Erythroblast (primary cell): ENCODE measurements around the gene ATRAID.

ENCODE experiments used
- DNase-seq, 2 experiments: peaks; one replicate each; lab custom pipeline; 2025; lab: John Stamatoyannopoulos, UW
- GATA1 ChIP-seq: IDR thresholded peaks from 2 replicates; pipeline ENCODE4 v1.6.1; 2011; ENCODE audit warnings: low read depth, mild to moderate bottlenecking, control low read depth, low read length, moderate library complexity
- POLR2A ChIP-seq: IDR thresholded peaks from 2 replicates; pipeline ENCODE4 v1.6.1; 2011; ENCODE audit warnings: mild to moderate bottlenecking, low read length

ATRAID gene

DNA sequence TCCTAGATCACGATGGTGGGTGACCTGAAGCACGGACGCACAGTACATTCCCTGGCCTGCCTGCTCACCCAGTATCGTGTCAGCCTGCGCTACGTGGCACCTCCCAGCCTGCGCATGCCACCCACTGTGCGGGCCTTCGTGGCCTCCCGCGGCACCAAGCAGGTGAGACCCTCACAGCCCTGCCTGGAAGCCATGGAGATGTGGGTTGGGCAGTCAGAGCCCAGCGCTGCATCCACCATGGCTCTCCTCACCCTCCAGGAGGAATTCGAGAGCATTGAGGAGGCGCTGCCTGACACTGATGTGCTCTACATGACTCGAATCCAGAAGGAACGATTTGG is 30.7 kb downstream of the ATRAID start:
- TF ChIP-seq GATA1 (no peak), POLR2A (no peak)
- no peak for DNase-seq

DNA sequence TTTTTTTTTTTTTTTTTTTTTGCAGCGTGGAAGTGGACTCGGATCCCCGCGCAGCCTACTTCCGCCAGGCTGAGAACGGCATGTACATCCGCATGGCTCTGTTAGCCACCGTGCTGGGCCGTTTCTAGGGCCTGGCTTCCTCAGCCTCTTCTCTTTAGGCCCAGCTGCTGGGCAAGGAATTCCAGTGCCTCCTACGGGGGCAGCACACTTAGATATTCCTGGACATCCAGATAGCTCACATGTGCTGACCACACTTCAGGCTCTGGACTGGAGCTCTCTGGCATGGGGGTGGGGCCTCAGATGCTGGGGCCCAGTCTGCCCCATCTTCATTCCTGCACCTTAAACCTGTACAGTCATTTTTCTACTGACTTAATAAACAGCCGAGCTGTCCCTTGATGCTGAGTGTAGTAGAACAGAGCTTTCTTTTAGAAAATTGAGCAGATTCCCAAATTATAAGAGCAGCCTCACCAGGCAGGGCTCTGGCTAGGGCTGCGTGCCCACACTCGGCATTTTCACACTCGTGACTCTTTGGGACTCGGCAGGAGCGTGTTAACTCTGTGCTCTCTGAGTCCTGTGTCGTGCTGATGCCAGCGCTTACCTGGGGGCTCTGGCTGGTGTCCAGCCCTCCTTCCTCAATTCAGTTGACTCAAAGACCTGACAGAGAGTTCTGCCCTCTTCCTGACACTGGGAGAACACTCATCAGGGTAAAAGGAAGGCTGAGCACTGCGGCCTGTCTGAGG is 31.7 kb downstream of the ATRAID start:
- TF ChIP-seq POLR2A, result no peak
- no peak for TF ChIP-seq GATA1
- no peak for DNase-seq

DNA sequence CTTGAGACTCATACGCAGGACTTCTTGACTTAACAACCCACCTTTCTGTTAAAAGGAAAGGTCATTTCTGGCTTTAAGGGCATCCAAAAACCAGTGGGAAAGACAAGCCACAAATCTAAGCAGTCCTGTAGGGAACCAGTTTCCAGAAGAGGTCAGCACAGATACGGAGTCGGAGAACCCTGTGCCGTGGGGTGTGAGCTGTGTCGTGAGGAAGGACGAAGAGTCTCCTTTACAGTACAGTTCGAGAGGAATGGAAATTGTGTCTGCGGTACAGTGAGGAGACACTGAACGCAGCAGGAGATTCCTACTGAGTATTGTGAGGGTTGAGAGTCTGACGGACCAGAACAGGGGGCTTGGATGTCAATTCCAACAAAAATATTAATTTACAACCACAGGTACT is 33.3 kb downstream of the ATRAID start:
- no peak for DNase-seq
- TF ChIP-seq POLR2A, result no peak
- TF ChIP-seq GATA1, result no peak

DNA sequence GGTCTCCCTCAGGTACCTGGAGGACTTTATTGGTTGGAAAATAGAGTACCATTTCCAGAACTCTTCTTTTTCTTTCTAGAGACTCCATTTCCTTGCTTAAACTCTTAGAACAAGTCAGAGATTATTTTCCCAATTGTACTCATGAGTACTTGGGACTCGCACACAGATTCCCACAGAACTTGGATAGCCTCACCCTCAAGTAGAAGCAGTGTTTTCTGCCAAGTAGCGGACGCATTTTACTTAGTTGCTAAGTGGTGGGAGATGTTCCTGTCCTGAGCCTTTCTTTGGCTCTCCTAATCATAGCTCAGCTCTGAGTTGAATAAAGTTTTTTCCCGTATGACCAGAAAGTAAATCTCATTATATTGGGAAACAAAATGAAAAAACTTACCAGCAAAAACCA is 33.8 kb downstream of the ATRAID start:
- DNase-seq, result no peak
- no peak for TF ChIP-seq GATA1
- no peak for TF ChIP-seq POLR2A

DNA sequence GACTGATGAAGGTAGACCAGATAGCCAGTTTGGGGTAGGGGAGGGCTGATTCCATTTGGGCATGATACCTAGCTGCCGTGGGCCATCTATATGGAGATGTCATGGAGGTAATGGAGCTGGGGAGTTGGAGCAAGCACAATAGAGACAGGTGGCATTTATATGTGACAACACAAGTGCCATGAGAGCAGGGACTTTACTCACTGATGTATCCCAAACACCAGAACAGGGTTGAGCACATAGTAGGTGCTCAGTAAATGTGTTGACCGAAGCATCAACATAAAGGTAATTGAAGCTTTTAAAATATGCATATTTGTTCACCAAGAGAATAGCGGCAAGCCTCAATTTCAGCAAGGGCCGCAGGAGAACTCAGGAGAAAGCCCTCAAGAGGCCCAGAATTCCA is 36.1 kb downstream of the ATRAID start:
- TF ChIP-seq GATA1 (no peak), POLR2A (no peak)
- no peak for DNase-seq

DNA sequence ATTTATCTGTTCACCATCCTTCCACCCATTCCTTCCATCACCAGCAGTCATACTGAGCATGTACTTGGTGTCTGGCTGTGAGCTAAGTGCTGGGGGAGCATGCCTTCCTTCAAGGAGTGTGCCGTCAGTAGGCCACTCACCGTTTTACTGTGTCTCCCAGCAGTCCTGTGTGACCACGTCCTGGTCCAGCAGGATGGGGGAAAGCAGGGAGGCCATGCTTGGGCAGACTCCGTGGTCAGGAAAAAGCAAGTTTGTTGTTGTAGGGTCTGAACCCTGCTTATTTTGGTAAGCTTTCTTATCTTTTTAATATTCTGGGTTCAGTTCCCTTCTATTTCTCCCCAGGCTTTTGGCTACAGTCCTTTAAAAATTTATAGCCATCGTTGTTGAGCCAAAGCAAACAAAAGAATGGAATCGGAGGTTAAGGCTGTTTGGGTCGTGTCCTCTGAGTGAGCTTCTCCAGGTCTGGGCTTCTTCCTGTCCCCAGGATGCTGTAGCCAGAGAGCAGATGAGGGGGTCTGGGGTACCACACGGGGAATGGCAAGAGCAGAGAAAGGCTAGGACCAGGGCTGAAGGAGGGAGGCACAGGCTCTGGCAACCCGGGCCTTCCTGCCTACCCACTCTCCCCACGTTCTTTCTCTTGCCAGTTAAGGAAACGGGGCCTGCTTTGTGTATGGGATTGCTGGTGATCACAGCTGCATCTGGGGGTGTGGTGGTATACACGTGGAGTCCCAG is 37.5 kb downstream of the ATRAID start:
- TF ChIP-seq POLR2A (no peak), GATA1 (no peak)
- no peak for DNase-seq

DNA sequence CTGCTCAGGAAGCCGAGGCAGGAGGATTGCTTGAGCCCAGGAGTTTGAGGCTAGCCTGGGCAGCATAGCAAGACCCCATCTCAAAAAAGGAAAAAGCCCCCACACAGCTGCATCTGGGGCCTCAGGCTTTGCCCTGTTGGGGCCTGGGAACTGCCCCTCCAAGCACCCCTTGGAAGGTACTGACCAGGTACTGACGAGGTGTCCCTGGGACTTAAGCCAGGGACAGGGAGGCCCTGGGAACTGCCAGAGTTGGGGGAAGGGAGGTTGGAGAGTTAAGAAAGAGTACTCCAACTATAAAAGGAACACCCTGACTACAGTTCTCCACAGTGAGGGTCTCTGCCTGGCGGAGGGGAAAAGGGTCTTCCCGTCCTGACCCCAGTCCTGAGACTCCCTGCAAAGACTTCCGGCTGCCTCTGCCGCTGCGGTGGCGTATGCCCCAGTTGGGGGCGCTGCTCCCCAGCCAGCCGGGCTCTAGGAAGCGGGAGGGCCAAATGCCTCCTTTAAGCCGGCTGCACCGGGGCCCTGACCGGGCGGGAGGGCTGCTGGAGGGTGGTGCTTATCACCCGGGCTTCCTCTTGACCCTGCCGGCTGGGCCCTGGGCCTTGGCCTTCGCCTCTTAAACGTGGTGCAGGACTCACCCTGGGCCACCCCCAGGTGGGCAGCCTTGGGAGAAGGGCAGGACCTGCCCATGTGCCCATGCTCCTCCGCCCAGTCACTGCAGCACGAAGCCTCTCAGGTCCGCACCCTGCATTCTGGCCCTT is 38.2 kb downstream of the ATRAID start:
- peak; percentile 68 to 70 for DNase-seq
- TF ChIP-seq POLR2A (no peak), GATA1 (no peak)

DNA sequence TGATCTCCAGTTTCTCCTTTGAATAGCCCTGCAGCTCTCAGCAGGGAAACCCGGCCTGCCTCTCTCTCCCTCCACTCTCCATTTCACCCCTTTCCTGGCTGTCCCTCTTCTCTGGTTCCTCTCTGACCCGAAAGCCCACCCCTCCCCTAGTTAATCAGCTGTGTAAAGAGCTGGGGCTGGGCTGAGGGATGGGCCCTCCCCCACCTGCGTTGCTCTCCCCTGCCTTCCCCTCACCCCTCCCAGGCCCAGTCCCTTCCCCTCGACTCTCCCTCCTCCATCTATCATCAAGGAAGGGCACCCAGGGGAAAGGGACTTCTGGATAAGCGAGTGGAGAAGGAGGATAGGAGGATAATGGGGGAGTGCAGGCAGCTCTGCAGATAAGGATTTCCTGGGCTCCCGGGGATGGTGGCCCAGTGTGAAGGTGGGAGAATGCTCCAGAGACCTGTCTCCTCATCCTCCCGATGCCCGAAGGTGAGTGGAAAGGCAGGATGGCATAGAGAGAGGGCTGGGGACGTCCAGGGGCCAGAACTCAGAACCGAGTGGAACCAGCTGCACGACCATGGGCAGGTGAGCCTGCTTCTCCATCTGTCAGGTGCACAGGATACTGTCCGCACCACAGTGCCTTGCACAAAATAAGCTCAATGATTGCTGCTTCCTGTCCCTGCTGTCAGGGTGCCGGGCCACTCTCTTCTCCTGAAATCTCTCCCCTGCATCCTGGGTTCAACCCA is 39.0 kb downstream of the ATRAID start:
- TF ChIP-seq GATA1, result no peak
- no peak for DNase-seq

DNA sequence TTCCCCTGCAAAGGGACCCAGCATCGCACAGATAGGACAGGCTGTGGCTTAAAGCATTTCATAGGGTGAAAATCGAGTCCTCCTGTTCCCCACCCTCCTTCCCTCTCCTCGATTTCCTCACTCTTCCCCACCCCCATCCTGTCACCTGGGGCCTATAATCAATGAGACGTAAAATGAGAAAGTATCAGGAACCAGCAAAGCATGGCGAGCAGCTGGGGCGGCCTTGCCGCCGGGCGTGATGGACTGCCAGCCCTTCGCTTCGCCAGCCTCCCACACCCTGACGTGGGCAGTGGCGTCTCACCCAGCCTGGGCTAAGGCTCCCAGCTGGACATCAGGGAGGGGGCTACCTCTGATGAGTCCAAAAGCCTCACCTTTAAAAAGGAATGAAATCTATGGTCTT is 39.9 kb downstream of the ATRAID start:
- TF ChIP-seq GATA1 (no peak), POLR2A (no peak)
- DNase-seq, result no peak

DNA sequence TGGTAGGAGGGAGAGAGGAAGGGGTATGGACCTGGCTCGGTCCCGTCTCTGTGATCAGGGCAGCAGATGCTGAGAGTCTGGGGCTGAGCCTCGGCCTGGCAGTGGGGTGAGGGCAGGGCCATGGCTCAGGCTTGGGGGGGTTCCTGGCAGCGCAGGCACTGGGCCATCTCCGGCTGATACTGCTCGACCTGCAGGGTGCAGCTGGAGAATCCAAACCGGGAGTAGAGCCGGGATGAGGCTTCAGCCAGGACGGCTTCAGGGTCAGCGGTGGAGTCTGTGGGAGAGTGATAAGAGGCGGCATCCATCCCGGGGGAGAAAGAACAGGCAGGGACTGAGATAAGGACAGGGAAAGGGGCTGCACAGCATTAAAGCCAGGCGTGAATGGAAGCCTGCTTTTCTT is 43.3 kb downstream of the ATRAID start:
- no peak for DNase-seq
- TF ChIP-seq POLR2A, result no peak
- TF ChIP-seq GATA1, result no peak

DNA sequence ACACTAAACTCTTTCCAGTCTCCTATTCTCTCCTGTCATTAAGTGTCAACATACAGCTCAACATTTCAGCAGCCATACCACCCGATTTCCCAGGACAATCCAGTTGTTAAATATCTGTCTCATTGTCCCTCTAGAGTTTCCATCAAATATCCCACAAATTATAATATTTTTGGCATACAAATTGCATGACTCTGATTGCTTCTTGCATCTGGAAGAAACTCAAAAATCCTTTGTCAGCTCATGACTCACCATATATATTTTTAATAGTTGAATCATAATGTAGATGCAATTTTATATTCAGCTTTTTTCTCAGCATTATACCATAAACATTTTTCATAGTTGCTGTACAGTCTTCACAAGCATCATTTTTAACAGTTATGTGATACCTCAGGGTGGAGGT is 43.8 kb downstream of the ATRAID start:
- no peak for DNase-seq
- no peak for TF ChIP-seq POLR2A

DNA sequence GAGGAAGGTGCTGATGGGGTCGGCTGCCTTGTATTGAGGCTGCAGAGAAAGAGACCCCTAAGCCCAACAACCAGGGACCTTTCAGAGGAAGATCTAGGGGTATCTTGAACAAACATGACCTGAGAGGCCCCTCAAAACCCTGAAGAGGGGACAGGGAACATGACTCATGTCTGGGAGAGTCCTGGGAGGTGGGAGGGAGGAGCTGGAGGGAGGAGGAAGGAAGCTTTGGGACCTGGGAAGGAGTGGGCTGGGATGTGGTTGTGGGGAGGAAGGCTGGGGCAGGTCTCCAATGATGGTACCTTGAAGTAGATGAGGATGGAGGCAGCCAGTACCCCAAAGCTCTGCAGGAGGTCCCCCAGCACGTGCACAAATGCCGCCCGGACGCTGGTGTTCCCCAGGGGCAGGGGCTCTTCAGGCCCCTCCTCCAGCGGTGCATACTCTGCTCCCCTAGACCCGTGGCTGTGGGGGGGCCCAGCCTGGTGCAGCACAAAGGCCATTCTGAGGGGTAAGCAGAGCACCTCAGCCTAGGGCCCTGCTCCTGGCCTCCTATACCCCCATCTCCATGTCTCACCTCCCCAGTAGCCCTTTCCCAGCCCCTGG is 45.1 kb downstream of the ATRAID start:
- no peak for DNase-seq
- TF ChIP-seq POLR2A (no peak), GATA1 (no peak)

DNA sequence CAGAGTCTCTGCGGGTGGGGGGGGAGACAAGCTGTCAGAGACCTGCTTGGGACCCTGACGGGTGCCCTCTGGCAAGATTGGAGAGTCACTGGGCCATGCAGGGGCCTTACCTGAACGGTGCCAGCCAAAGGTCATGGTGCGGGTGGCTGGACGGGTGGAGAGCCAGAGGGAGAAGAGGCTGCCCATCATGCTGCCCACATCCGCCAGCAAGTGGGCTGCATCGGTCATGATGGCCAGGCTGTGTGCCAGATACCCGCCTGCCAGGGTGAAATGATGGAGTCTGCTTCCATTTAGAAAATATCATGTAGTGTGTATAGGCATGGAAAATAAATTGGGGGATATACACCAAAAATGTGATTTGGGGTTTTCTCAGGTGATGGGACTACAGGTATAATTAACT is 46.2 kb downstream of the ATRAID start:
- TF ChIP-seq GATA1, result no peak
- TF ChIP-seq POLR2A, result no peak
- no peak for DNase-seq

DNA sequence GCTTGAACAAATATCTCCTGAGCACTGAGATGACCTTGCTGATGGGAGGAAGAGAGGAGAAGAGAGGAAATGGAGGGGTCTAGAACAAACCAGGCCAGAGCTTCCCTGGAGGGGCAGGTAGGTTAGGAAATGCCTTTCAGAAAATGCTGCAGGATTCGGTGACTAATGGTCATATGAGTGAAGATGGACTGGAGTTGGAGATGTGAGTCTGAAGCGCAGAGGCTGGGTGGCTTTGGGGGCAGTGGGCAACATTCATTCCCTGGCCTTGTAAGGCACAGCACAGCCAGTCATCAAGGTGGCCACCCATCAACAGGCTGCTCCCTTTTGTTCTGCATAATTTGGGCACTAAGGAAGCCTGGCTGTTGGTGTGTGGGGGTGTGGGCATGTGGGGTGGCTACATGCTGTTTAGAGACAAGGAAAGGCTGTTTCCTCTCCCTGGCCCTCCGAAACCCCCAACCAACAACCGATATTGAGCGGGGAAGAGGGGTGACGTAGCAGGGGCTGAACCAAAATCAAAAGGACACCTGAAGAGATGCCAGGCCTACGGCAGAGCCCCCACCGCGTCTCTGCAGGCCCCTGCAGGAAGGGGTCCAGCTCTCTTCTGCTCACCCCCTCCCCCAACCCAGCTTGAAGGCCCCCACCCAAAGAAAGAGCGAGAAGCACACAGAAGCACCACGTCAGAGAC is 49.5 kb downstream of the ATRAID start:
- no peak for DNase-seq
- TF ChIP-seq POLR2A (no peak), GATA1 (no peak)
